ENCODE results near the gene CREB3L2.

The CREB3L2 gene

GRCh38 chr7:137961200-137962177, 40.4 kb downstream of the CREB3L2 start:
- no peak overlapping the region for H3K9ac ChIP-seq (ENCODE audit: low read length)
- H3K4me3 ChIP-seq (ENCODE audit: low read length), result no peak overlapping the region
- no peaks in the 10 kb centered on the region for H3K36me3 ChIP-seq (ENCODE audit: control insufficient read depth, insufficient read depth, low read length)
- H3K27ac ChIP-seq (ENCODE audit: low read depth, low read length), result no peak overlapping the region
- peaks cover 22% of the 10 kb centered on the region for H3K4me1 ChIP-seq (ENCODE audit: control insufficient read depth, insufficient read depth, low read length)
- H3K27me3 ChIP-seq (ENCODE audit: control insufficient read depth, insufficient read depth, low read length), result no peaks in the 10 kb centered on the region

DNA sequence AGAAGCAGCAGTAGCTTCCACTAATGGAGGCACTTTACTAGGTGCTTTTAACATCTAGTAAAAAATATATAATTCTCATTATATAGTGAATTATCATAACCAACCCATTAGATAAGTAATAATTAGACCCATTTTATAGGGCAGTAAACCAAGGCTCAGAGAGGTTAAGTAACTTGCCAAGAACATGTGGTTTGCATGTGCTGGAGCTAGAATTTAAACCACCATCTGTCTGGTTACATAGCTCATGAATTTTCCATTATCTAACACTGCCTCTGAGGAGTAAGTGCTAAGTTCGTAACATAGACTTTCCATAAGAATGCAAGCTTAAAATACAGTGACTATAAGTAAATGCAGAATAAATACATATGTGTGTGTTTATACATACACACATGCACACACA, 41.9 kb downstream of the CREB3L2 start:
- H3K4me1 ChIP-seq (ENCODE audit: control insufficient read depth, insufficient read depth, low read length), result peaks cover 30% of the 10 kb centered on the region
- H3K27me3 ChIP-seq (ENCODE audit: control insufficient read depth, insufficient read depth, low read length), result no peaks in the 10 kb centered on the region
- no peak overlapping the region for H3K4me3 ChIP-seq (ENCODE audit: low read length)
- no peak overlapping the region for H3K27ac ChIP-seq (ENCODE audit: low read depth, low read length)
- H3K36me3 ChIP-seq (ENCODE audit: control insufficient read depth, insufficient read depth, low read length), result no peaks in the 10 kb centered on the region
- no peak overlapping the region for H3K9ac ChIP-seq (ENCODE audit: low read length)

GRCh38 chr7:137958470-137959431, 43.1 kb downstream of the CREB3L2 start:
- no peak overlapping the region for H3K4me3 ChIP-seq (ENCODE audit: low read length)
- H3K27me3 ChIP-seq (ENCODE audit: control insufficient read depth, insufficient read depth, low read length), result no peaks in the 10 kb centered on the region
- H3K36me3 ChIP-seq (ENCODE audit: control insufficient read depth, insufficient read depth, low read length), result no peaks in the 10 kb centered on the region
- H3K9ac ChIP-seq (ENCODE audit: low read length), result no peak overlapping the region
- peaks cover 42% of the 10 kb centered on the region for H3K4me1 ChIP-seq (ENCODE audit: control insufficient read depth, insufficient read depth, low read length)
- H3K27ac ChIP-seq (ENCODE audit: low read depth, low read length), result peak overlapping the region; percentile 86

GRCh38 chr7:137957887-137958286, 44.0 kb downstream of the CREB3L2 start:
- Histone ChIP-seq H3K9ac (ENCODE audit: low read length) (no peak overlapping the region), H3K4me3 (ENCODE audit: low read length) (no peak overlapping the region), H3K36me3 (ENCODE audit: control insufficient read depth, insufficient read depth, low read length) (no peaks in the 10 kb centered on the region), H3K27ac (ENCODE audit: low read depth, low read length) (peak overlapping the region; percentile 86), H3K27me3 (ENCODE audit: control insufficient read depth, insufficient read depth, low read length) (no peaks in the 10 kb centered on the region), H3K4me1 (ENCODE audit: control insufficient read depth, insufficient read depth, low read length) (peaks cover 47% of the 10 kb centered on the region)

DNA sequence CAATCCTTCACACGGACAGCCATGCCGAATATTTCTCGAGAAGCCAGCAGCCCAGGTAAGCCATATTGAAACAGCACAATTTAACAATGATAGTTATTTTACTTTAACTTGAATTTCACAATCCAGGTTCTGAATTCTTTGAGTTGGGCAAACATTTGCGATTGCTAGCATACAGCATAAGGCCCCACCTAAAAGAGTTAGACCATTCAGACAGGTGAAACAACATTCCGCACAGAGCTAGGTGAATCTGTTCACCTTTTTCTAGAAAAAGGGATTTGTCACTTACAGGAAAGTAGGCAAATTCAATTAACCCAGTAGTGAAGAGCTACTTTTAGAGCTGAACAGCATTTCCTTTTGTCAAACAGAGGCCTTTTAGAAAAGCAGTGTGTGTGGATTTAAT, 45.3 kb downstream of the CREB3L2 start:
- Histone ChIP-seq H3K36me3 (ENCODE audit: control insufficient read depth, insufficient read depth, low read length) (no peaks in the 10 kb centered on the region), H3K4me1 (ENCODE audit: control insufficient read depth, insufficient read depth, low read length) (peaks cover 51% of the 10 kb centered on the region), H3K4me3 (ENCODE audit: low read length) (no peak overlapping the region), H3K27ac (ENCODE audit: low read depth, low read length) (peak overlapping the region; percentile 86), H3K9ac (ENCODE audit: low read length) (no peak overlapping the region), H3K27me3 (ENCODE audit: control insufficient read depth, insufficient read depth, low read length) (no peaks in the 10 kb centered on the region)

- Histone ChIP-seq H3K4me3 (ENCODE audit: low read length) (no peak overlapping the region), H3K27me3 (ENCODE audit: control insufficient read depth, insufficient read depth, low read length) (no peaks in the 10 kb centered on the region), H3K27ac (ENCODE audit: low read depth, low read length) (peak overlapping the region; percentile 86), H3K4me1 (ENCODE audit: control insufficient read depth, insufficient read depth, low read length) (peaks cover 49% of the 10 kb centered on the region), H3K9ac (ENCODE audit: low read length) (no peak overlapping the region), H3K36me3 (ENCODE audit: control insufficient read depth, insufficient read depth, low read length) (no peaks in the 10 kb centered on the region)
These were observed 45.7 kb downstream of the CREB3L2 start for GRCh38 chr7:137956183-137956582.

- no peak overlapping the region for H3K9ac ChIP-seq (ENCODE audit: low read length)
- peaks cover 49% of the 10 kb centered on the region for H3K4me1 ChIP-seq (ENCODE audit: control insufficient read depth, insufficient read depth, low read length)
- H3K4me3 ChIP-seq (ENCODE audit: low read length), result no peak overlapping the region
- H3K27me3 ChIP-seq (ENCODE audit: control insufficient read depth, insufficient read depth, low read length), result no peaks in the 10 kb centered on the region
- peak overlapping the region; percentile 86 for H3K27ac ChIP-seq (ENCODE audit: low read depth, low read length)
- H3K36me3 ChIP-seq (ENCODE audit: control insufficient read depth, insufficient read depth, low read length), result no peaks in the 10 kb centered on the region
These were observed 47.3 kb downstream of the CREB3L2 start for GRCh38 chr7:137954614-137955013.

DNA sequence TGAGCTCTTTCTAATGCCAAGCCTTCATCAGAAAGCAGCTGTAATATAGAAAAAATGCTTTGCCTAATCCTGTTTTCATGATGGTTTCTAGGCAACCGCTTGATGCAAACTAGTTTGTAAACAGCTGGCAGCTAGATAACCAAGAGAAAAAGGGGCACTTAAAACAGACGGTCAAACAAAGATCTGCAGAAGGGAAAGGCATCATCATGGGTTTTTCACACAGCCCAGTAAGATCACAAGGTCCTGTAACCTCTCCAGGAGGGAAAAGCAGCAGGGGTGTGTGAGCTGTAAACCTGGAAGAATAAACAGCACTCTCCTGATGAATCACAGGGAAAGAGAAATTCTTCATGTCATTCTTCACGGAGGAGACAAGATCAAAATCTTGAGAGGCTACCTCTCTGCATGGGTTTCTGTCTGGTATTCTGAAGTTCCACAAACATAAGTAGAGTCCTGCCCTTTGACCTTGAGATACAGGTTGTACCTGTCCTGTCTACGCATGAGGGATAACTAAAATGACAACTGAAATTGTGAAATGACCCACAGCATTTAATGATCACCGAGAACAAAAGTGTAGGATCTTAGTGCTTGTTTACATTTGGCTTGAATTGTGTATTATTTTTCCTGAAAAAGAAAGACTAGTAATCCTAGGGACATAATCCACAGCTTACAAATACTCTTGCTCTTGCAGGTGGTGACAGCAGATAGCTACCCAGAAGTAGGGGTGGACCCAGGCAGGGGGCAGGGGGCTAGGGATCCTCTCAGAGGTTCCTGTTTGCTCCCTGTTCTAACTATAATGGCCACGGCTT, 48.0 kb downstream of the CREB3L2 start:
- Histone ChIP-seq H3K27me3 (ENCODE audit: control insufficient read depth, insufficient read depth, low read length) (no peaks in the 10 kb centered on the region), H3K27ac (ENCODE audit: low read depth, low read length) (peak overlapping the region; percentile 86), H3K4me1 (ENCODE audit: control insufficient read depth, insufficient read depth, low read length) (peaks cover 47% of the 10 kb centered on the region), H3K4me3 (ENCODE audit: low read length) (no peak overlapping the region), H3K9ac (ENCODE audit: low read length) (no peak overlapping the region), H3K36me3 (ENCODE audit: control insufficient read depth, insufficient read depth, low read length) (no peaks in the 10 kb centered on the region)

DNA sequence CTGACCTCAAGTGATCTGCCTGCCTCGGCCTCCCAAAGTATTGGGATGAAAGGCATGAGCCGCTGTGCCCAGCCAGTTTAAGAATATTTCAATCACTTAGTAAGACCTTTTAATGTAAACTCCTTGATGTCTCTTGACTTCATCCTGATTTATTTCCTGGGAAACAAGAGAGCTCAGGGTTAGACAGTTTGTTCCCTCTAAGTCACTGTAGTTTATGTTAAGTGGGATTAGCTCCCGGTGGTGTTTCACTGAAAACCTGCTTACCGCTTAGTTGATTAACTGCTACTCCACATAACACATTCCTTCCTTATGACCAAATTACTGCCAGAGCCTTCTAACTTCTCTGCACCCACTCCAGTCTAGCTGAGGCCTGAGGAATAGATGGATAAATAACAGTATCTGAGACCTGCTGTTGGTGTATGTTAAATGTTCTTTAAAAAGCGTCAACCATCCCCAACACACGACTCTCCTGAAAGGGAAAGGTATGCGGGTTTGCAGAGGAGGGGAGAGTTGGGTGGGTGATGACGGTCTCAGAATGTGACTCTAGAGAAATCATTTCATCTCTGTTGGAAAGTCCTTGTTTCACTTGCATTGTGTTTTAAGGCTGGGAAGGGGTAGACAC, 48.7 kb downstream of the CREB3L2 start:
- Histone ChIP-seq H3K27me3 (ENCODE audit: control insufficient read depth, insufficient read depth, low read length) (no peaks in the 10 kb centered on the region), H3K36me3 (ENCODE audit: control insufficient read depth, insufficient read depth, low read length) (no peaks in the 10 kb centered on the region), H3K9ac (ENCODE audit: low read length) (no peak overlapping the region), H3K4me3 (ENCODE audit: low read length) (no peak overlapping the region), H3K4me1 (ENCODE audit: control insufficient read depth, insufficient read depth, low read length) (peaks cover 44% of the 10 kb centered on the region), H3K27ac (ENCODE audit: low read depth, low read length) (peak overlapping the region; percentile 86)

- Histone ChIP-seq H3K36me3 (ENCODE audit: control insufficient read depth, insufficient read depth, low read length) (no peaks in the 10 kb centered on the region), H3K27me3 (ENCODE audit: control insufficient read depth, insufficient read depth, low read length) (no peaks in the 10 kb centered on the region), H3K4me3 (ENCODE audit: low read length) (no peak overlapping the region), H3K27ac (ENCODE audit: low read depth, low read length) (peak overlapping the region; percentile 86), H3K4me1 (ENCODE audit: control insufficient read depth, insufficient read depth, low read length) (peaks cover 40% of the 10 kb centered on the region), H3K9ac (ENCODE audit: low read length) (no peak overlapping the region)
These were observed 49.5 kb downstream of the CREB3L2 start for GRCh38 chr7:137952426-137952805.

GRCh38 chr7:137951700-137952425, 50.0 kb downstream of the CREB3L2 start:
- Histone ChIP-seq H3K27me3 (ENCODE audit: control insufficient read depth, insufficient read depth, low read length) (no peaks in the 10 kb centered on the region), H3K36me3 (ENCODE audit: control insufficient read depth, insufficient read depth, low read length) (no peaks in the 10 kb centered on the region), H3K4me3 (ENCODE audit: low read length) (no peak overlapping the region), H3K27ac (ENCODE audit: low read depth, low read length) (peak overlapping the region; percentile 86), H3K4me1 (ENCODE audit: control insufficient read depth, insufficient read depth, low read length) (peaks cover 35% of the 10 kb centered on the region), H3K9ac (ENCODE audit: low read length) (no peak overlapping the region)

All from rectal smooth muscle tissue (tissue), 1 donor.